Thoracic aorta (tissue), 2 donors: ENCODE results near the gene EP400. TPM values are rescaled to one million over a fixed set of nuclear protein-coding genes. Genes with fewer than 3 reads are reported as not detected.

ENCODE experiments used
- ATAC-seq: fragments of 150-250 bp; one replicate; pipeline ENCODE4 v1.8.0; 2017; ENCODE audit warnings: low read depth; ENCODE audit not compliant: insufficient number of reproducible peaks, low FRiP score
- DNase-seq: peaks from one replicate; pipeline ENCODE4 v3.0.0-alpha.2; 2020; ENCODE audit warnings: low spot score
- H3K27ac ChIP-seq, 2 donors: fragments of 200-600 bp; sonication (generic); 1 replicate in 1 of 2; 2 replicates in 1 of 2; pipeline ENCODE4 v1.5.1; 2016; ENCODE audit warnings: mild to moderate bottlenecking in 2 of 2, moderate library complexity in 2 of 2
- H3K27me3 ChIP-seq: fragments of 200-600 bp; sonication (generic); replicated peaks from 2 replicates; pipeline ENCODE4 v1.6.0; 2016; ENCODE audit warnings: mild to moderate bottlenecking; ENCODE audit not compliant: insufficient read depth
- H3K36me3 ChIP-seq: fragments of 200-600 bp; sonication (generic); one replicate; pipeline ENCODE4 v1.5.1; 2016
- H3K4me1 ChIP-seq, 2 donors: fragments of 200-600 bp; sonication (generic); 1 replicate in 1 of 2; 2 replicates in 1 of 2; pipeline versions ENCODE4 v1.5.1 to v1.6.0; 2016; ENCODE audit warnings: low read depth in 2 of 2, mild to moderate bottlenecking in 1 of 2; ENCODE audit not compliant: control insufficient read depth in 1 of 2
- H3K4me3 ChIP-seq: fragments of 200-600 bp; sonication (generic); 2 replicates; pipeline ENCODE4 v1.5.1; 2016; ENCODE audit warnings: mild to moderate bottlenecking
- H3K9me3 ChIP-seq: fragments of 200-600 bp; sonication (generic); 2 replicates; pipeline ENCODE4 v1.5.1; 2016
- CTCF ChIP-seq: fragments of 200-600 bp; sonication (generic); IDR thresholded peaks from one replicate; pipeline ENCODE4 v1.5.1; 2019; ENCODE audit warnings: antibody characterized with exemption
- total RNA-seq, 2 donors: library from RNA; depleted of rRNA; stranded (reverse); fragments of >200 nt; gene quantifications; one replicate each; pipeline versions ENCODE4 v1.1.0 to v1.2.3, GENCODE V29; 2016

EP400 gene
- total RNA-seq, 2 donors from 2014 or later, result 20.2 to 47.3 TPM

GRCh38 chr12:132074216-132074615, 124.5 kb downstream of the EP400 start:
- peaks cover 41% of the 10 kb centered on the region for H3K36me3 ChIP-seq
- ATAC-seq, result no peak
- TF ChIP-seq CTCF, result no peak

GRCh38 chr12:132075026-132075713, 125.4 kb downstream of the EP400 start:
- Histone ChIP-seq H3K27me3 (no peaks in the 10 kb centered on the region), H3K9me3 (no peaks in the 10 kb centered on the region), H3K27ac (no peak overlapping the region), H3K36me3 (peaks cover 41% of the 10 kb centered on the region), H3K4me3 (no peak overlapping the region), H3K4me1 (no peaks in the 10 kb centered on the region)
- TF ChIP-seq CTCF, result no peak
- ATAC-seq, result no peak
- DNase-seq, result no peak

More at GRCh38 chr12:132074216-132074615, 124.5 kb downstream of the EP400 start:
- no peak overlapping the region for H3K4me3 ChIP-seq
- no peaks in the 10 kb centered on the region for H3K9me3 ChIP-seq
- DNase-seq, result no peak
- H3K27me3 ChIP-seq, result no peaks in the 10 kb centered on the region
- H3K4me1 ChIP-seq, result no peaks in the 10 kb centered on the region
- H3K27ac ChIP-seq, result no peak overlapping the region

GRCh38 chr12:132075714-132076553, 126.2 kb downstream of the EP400 start:
- Histone ChIP-seq H3K27ac (no peak overlapping the region), H3K4me3 (no peak overlapping the region), H3K27me3 (no peaks in the 10 kb centered on the region), H3K9me3 (no peaks in the 10 kb centered on the region), H3K4me1 (no peaks in the 10 kb centered on the region), H3K36me3 (peaks cover 40% of the 10 kb centered on the region)
- TF ChIP-seq CTCF, result no peak
- ATAC-seq, result no peak
- no peak for DNase-seq

- H3K36me3 ChIP-seq, result peaks cover 34% of the 10 kb centered on the region
- no peak for DNase-seq
- no peaks in the 10 kb centered on the region for H3K4me1 ChIP-seq
- no peaks in the 10 kb centered on the region for H3K9me3 ChIP-seq
- no peaks in the 10 kb centered on the region for H3K27me3 ChIP-seq
- no peak overlapping the region for H3K27ac ChIP-seq
- TF ChIP-seq CTCF, result no peak
- H3K4me3 ChIP-seq, result no peak overlapping the region
- ATAC-seq, result no peak
Measured at GRCh38 chr12:132076711-132077110, 127.0 kb downstream of the EP400 start.

- no peaks in the 10 kb centered on the region for H3K4me1 ChIP-seq
- no peak overlapping the region for H3K27ac ChIP-seq
- no peak overlapping the region for H3K4me3 ChIP-seq
- H3K36me3 ChIP-seq, result peaks cover 33% of the 10 kb centered on the region
- ATAC-seq (no peak), DNase-seq (no peak)
- H3K27me3 ChIP-seq, result no peaks in the 10 kb centered on the region
- no peaks in the 10 kb centered on the region for H3K9me3 ChIP-seq
- no peak for TF ChIP-seq CTCF
Measured at GRCh38 chr12:132077322-132078100, 127.8 kb downstream of the EP400 start.
